Activated naive CD4-positive, alpha-beta T cell treated with anti-CD3 and anti-CD28 coated beads, Interleukin-2, amount 50 U/mL, for 24 hours (primary cell): ENCODE results near the gene MAP1LC3A.
A peak's percentile ranks its signal among the peaks of the same experiment; 100 is the strongest.

Experiments
- H3K27ac Mint-ChIP-seq: one replicate; pipeline ENCODE4 v1.8.0; 2021; ENCODE audit warnings: mild to moderate bottlenecking, mixed read lengths
- H3K27me3 Mint-ChIP-seq: one replicate; pipeline ENCODE4 v1.8.0; 2021; ENCODE audit warnings: mixed read lengths
- H3K36me3 Mint-ChIP-seq: one replicate; pipeline ENCODE4 v1.8.0; 2021; ENCODE audit warnings: mixed read lengths
- H3K4me1 Mint-ChIP-seq: one replicate; pipeline ENCODE4 v1.8.0; 2021; ENCODE audit warnings: mixed read lengths
- H3K4me3 Mint-ChIP-seq: one replicate; pipeline ENCODE4 v1.8.0; 2021; ENCODE audit warnings: mild to moderate bottlenecking, mixed read lengths
- H3K9me3 Mint-ChIP-seq: one replicate; pipeline ENCODE4 v1.8.0; 2021; ENCODE audit warnings: mixed read lengths

Gene MAP1LC3A

GRCh38 chr20:34559311-34560140 is 1.0 kb downstream of the MAP1LC3A start:
- no peak overlapping the region for H3K27ac Mint-ChIP-seq
- peaks cover 19% of the 10 kb centered on the region for H3K4me1 Mint-ChIP-seq
- no peaks in the 10 kb centered on the region for H3K36me3 Mint-ChIP-seq
- H3K27me3 Mint-ChIP-seq: no peaks in the 10 kb centered on the region
- H3K4me3 Mint-ChIP-seq: peak overlapping the region; percentile 54
- H3K9me3 Mint-ChIP-seq: no peaks in the 10 kb centered on the region

- H3K36me3 Mint-ChIP-seq: no peaks in the 10 kb centered on the region
Measured at GRCh38 chr20:34560141-34560523, 1.6 kb downstream of the MAP1LC3A start.

DNA sequence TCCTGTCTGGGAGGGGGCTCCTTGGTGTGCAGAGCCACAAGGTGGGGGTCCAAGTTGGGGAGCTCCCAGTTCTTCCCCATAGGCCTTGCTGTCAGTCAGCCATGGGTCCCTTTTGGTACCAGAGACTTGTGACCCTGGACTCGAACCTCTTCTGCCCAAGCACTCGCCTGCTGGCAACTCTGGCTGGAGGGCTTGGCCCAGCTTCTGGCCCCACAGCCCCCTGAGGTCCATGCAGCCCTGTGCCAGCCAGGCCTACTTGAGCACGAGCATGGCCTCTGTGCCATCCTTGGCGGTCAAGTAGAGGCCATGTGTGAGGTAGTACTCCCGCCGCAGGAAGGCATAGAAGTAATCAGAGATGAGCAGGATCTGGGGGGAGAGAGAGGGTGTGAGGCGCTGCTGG is 2.1 kb downstream of the MAP1LC3A start:
- Mint-ChIP-seq H3K4me3 (no peak overlapping the region), H3K4me1 (peaks cover 19% of the 10 kb centered on the region), H3K27ac (no peak overlapping the region), H3K9me3 (no peaks in the 10 kb centered on the region), H3K36me3 (no peaks in the 10 kb centered on the region), H3K27me3 (no peaks in the 10 kb centered on the region)

More at GRCh38 chr20:34560141-34560523, 1.6 kb downstream of the MAP1LC3A start:
- peak overlapping the region; percentile 55 for H3K27ac Mint-ChIP-seq
- H3K4me1 Mint-ChIP-seq: peaks cover 19% of the 10 kb centered on the region
- H3K27me3 Mint-ChIP-seq: no peaks in the 10 kb centered on the region
- H3K4me3 Mint-ChIP-seq: peak overlapping the region; percentile 60
- H3K9me3 Mint-ChIP-seq: no peaks in the 10 kb centered on the region

- Mint-ChIP-seq H3K9me3 (no peaks in the 10 kb centered on the region), H3K27me3 (no peaks in the 10 kb centered on the region), H3K4me1 (peaks cover 19% of the 10 kb centered on the region), H3K36me3 (no peaks in the 10 kb centered on the region), H3K27ac (peak overlapping the region; percentile 13), H3K4me3 (no peak overlapping the region)
Measured at GRCh38 chr20:34561661-34562060, 3.1 kb downstream of the MAP1LC3A start.

DNA sequence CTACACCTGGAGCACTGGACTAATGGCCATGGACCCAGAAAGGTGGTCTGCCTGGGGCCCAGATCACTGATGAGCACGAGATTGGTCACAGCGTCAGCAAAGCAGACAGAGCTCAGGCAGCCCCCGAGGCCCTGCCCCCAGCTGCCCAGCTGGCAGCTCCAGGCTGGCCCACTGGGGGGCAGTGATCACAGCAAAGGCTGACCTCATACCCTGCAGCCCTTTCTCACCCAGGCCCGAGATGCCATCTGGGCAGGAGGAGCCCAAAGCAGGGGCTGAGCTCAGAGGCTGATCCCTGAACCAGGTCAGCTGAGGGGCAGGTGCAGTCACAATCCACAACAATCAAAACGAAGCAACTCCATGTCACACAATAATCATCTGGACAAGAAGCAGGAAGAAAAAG is 4.1 kb downstream of the MAP1LC3A start:
- Mint-ChIP-seq H3K4me1 (peaks cover 11% of the 10 kb centered on the region), H3K9me3 (no peaks in the 10 kb centered on the region), H3K4me3 (no peak overlapping the region), H3K27ac (no peak overlapping the region), H3K27me3 (no peaks in the 10 kb centered on the region), H3K36me3 (no peaks in the 10 kb centered on the region)

- Mint-ChIP-seq H3K27me3 (no peaks in the 10 kb centered on the region), H3K9me3 (no peaks in the 10 kb centered on the region), H3K36me3 (no peaks in the 10 kb centered on the region), H3K27ac (peak overlapping the region; percentile 26), H3K4me3 (no peak overlapping the region), H3K4me1 (peaks cover 4% of the 10 kb centered on the region)
Measured at GRCh38 chr20:34564833-34565232, 6.3 kb downstream of the MAP1LC3A start.

- H3K4me3 Mint-ChIP-seq: no peak overlapping the region
- no peak overlapping the region for H3K27ac Mint-ChIP-seq
- H3K9me3 Mint-ChIP-seq: no peaks in the 10 kb centered on the region
- H3K27me3 Mint-ChIP-seq: no peaks in the 10 kb centered on the region
- peaks cover 8% of the 10 kb centered on the region for H3K4me1 Mint-ChIP-seq
- no peaks in the 10 kb centered on the region for H3K36me3 Mint-ChIP-seq
Measured at GRCh38 chr20:34566978-34567891, 8.7 kb downstream of the MAP1LC3A start.

DNA sequence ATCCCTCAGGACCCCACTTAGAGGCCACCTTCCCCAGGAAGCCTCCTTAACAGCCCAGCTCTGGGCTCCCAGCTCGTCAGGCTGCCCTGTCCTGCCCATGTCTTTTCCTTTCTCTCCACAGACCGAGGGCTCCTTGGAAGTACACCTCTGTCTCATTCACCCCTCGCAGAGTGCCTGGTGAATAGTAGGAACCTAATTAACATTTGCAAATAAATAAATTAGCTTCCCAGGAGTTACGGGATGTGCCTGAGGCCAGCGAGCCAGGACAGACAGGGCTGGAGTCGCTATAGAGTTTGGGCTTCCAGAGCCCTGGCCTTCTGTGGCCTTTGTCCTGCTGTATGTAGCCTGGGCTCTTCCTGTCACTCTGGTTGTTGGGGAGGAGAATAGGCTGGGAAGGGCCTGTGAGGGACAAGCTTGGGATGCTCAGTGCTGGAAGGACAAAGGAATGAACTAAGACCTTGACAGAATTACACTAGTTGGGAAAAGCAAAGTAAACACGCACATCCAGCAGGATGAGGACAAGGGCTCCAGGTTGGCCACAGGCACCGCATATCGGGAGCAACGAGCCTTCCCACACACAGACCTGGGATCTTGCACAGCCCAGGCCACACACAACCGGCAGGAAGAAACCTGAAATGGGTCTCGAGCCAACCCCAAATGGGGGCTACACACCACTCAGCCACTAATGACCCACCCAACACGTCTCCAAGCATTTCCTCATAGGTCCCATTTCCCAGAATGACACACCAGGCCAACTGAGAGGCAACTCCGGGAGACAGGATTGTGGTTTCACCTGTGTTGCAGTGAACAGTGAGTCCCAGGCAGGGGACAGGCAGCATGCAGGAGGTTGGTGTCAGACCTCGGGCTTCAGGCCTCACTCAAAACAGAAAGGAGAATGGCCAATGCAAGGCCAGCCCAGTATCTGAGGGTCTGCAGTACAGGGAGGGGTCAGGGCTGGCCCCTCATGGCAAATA is 9.7 kb downstream of the MAP1LC3A start:
- Mint-ChIP-seq H3K27ac (no peak overlapping the region), H3K4me3 (no peak overlapping the region), H3K27me3 (no peaks in the 10 kb centered on the region), H3K4me1 (peaks cover 5% of the 10 kb centered on the region), H3K36me3 (no peaks in the 10 kb centered on the region), H3K9me3 (no peaks in the 10 kb centered on the region)

GRCh38 chr20:34569598-34569997 is 11.1 kb downstream of the MAP1LC3A start:
- Mint-ChIP-seq H3K36me3 (peaks cover 3% of the 10 kb centered on the region), H3K4me3 (no peak overlapping the region), H3K27me3 (no peaks in the 10 kb centered on the region), H3K4me1 (peaks cover 5% of the 10 kb centered on the region), H3K9me3 (no peaks in the 10 kb centered on the region), H3K27ac (no peak overlapping the region)

GRCh38 chr20:34570859-34571306 is 12.4 kb downstream of the MAP1LC3A start:
- H3K27ac Mint-ChIP-seq: peak overlapping the region; percentile 51
- H3K9me3 Mint-ChIP-seq: no peaks in the 10 kb centered on the region

GRCh38 chr20:34571753-34572152 is 13.2 kb downstream of the MAP1LC3A start:
- Mint-ChIP-seq H3K9me3 (no peaks in the 10 kb centered on the region), H3K27me3 (no peaks in the 10 kb centered on the region), H3K4me1 (peaks cover 5% of the 10 kb centered on the region), H3K36me3 (peaks cover 3% of the 10 kb centered on the region), H3K4me3 (no peak overlapping the region), H3K27ac (no peak overlapping the region)

More at GRCh38 chr20:34570859-34571306, 12.4 kb downstream of the MAP1LC3A start:
- no peaks in the 10 kb centered on the region for H3K27me3 Mint-ChIP-seq
- no peak overlapping the region for H3K4me3 Mint-ChIP-seq
- peaks cover 5% of the 10 kb centered on the region for H3K4me1 Mint-ChIP-seq
- H3K36me3 Mint-ChIP-seq: peaks cover 3% of the 10 kb centered on the region

- Mint-ChIP-seq H3K27me3 (no peaks in the 10 kb centered on the region), H3K4me3 (no peak overlapping the region), H3K27ac (no peak overlapping the region), H3K36me3 (peaks cover 3% of the 10 kb centered on the region), H3K4me1 (peaks cover 5% of the 10 kb centered on the region), H3K9me3 (no peaks in the 10 kb centered on the region)
Measured at GRCh38 chr20:34573541-34574300, 15.2 kb downstream of the MAP1LC3A start.

DNA sequence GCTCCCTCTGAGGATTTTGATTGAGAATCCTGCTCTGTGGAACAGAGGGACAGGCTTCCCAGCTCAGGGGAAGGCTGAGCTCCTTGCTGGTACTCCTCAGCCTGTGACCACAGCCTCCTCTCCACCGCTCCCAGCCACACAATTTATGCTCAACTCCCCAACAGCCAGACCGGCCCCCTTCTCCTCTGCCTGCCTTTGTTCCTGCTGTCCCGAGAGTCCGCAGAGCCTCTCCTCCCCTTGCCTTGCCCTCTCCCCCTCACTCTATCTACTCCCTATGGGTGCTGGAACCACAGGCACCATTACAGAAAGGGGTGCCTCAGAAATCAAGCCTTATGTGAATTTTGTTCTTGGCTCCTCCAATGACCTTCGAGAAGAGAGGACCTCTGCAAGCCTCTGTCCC is 15.9 kb downstream of the MAP1LC3A start:
- H3K9me3 Mint-ChIP-seq: no peaks in the 10 kb centered on the region
- no peaks in the 10 kb centered on the region for H3K27me3 Mint-ChIP-seq
- no peak overlapping the region for H3K27ac Mint-ChIP-seq
- H3K4me1 Mint-ChIP-seq: peaks cover 6% of the 10 kb centered on the region
- peaks cover 3% of the 10 kb centered on the region for H3K36me3 Mint-ChIP-seq
- H3K4me3 Mint-ChIP-seq: no peak overlapping the region

DNA sequence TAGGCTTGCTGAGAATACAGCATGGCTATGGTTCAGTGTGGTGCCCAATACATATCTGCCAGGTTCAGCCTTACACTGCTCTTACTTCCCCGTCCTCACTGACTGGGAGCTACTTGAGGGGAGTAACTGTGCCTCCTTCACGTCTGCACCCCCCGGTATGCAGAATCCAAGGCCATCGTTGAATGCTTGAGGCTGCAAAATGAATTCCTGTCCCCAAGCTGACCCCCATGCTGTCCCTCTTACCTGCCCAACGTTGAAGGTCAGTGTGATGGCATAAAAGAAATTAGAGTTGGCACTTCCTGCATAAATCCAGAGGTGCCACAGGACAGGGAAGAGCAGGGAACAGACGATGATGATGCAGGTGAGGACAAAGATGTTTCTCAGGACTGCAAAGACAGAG is 16.3 kb downstream of the MAP1LC3A start:
- Mint-ChIP-seq H3K36me3 (peaks cover 3% of the 10 kb centered on the region), H3K27ac (no peak overlapping the region), H3K27me3 (no peaks in the 10 kb centered on the region), H3K4me1 (peaks cover 10% of the 10 kb centered on the region), H3K9me3 (no peaks in the 10 kb centered on the region), H3K4me3 (no peak overlapping the region)
